A549 (cell line): ENCODE results near the gene OR4D1.

Experiments
- CTCF ChIP-seq: fragments of >200 bp; sonication (Bioruptor Twin); formaldehyde crosslinking; IDR thresholded peaks from 3 replicates; pipeline ENCODE4 v1.5.1; 2016
- FOXS1 ChIP-seq: fragments of 250-450 bp; sonication (Bioruptor Pico); IDR thresholded peaks from 2 replicates; pipeline ENCODE4 v1.5.0; 2020; ENCODE audit warnings: mild to moderate bottlenecking, moderate library complexity
- JUN ChIP-seq, 2 experiments: fragments of >200 bp; sonication (Bioruptor Twin); formaldehyde crosslinking; IDR thresholded peaks; 2 replicates in 1 of 2; 3 replicates in 1 of 2; pipeline ENCODE4 v1.6.1; 2016 to 2017
- JUNB ChIP-seq: fragments of >200 bp; sonication (Bioruptor Twin); formaldehyde crosslinking; IDR thresholded peaks from 2 replicates; pipeline ENCODE4 v1.6.1; 2016
- RAD21 ChIP-seq, 2 experiments: fragments of >200 bp in 1 of 2; sonication (Bioruptor Twin) in 1 of 2; formaldehyde crosslinking in 1 of 2; IDR thresholded peaks in 1 of 2; conservative IDR thresholded peaks in 1 of 2; 2 replicates in 1 of 2; 3 replicates in 1 of 2; pipeline ENCODE4 v1.6.1; 2012 to 2018; ENCODE audit warnings: inconsistent platforms in 1 of 2
- SMC3 ChIP-seq: fragments of >200 bp; sonication (Bioruptor Twin); formaldehyde crosslinking; IDR thresholded peaks from 3 replicates; pipeline ENCODE4 v1.6.1; 2018; ENCODE audit warnings: inconsistent platforms

DNA sequence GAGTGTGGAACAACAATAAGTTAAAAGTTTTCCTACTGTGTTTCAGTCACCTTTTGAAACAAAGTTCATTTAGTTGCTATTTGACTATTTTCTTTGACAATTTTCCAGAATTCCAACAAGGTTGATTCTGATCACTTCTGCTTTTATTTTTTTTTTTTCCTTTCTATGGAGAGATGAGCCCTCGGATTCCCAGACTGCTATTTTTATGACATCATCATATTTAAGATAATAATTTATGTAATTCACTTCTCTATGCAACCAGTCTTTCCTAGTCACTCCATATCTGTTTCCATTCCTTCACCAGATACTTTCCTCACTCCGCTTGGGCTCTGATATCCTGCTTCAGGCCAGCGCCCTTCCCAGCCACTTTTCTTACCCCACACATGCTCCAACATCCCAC is 26.7 kb downstream of the OR4D1 start:
- TF ChIP-seq CTCF (no peak), FOXS1 (no peak), JUNB (no peak), JUN (IDR thresholded peaks at IDR 0.05) (no peak), RAD21 (conservative IDR thresholded peaks at IDR 0.05 in 1 of 2, IDR thresholded peaks at IDR 0.05 in 1 of 2) (no peak), SMC3 (no peak)
